ENCODE measurements around the gene MEGF8. TPM values are rescaled to one million over a fixed set of nuclear protein-coding genes. Genes with fewer than 3 reads are reported as not detected.

Gene MEGF8
- total RNA-seq, 1 donor from 2014 or later: 49.5 TPM

DNA sequence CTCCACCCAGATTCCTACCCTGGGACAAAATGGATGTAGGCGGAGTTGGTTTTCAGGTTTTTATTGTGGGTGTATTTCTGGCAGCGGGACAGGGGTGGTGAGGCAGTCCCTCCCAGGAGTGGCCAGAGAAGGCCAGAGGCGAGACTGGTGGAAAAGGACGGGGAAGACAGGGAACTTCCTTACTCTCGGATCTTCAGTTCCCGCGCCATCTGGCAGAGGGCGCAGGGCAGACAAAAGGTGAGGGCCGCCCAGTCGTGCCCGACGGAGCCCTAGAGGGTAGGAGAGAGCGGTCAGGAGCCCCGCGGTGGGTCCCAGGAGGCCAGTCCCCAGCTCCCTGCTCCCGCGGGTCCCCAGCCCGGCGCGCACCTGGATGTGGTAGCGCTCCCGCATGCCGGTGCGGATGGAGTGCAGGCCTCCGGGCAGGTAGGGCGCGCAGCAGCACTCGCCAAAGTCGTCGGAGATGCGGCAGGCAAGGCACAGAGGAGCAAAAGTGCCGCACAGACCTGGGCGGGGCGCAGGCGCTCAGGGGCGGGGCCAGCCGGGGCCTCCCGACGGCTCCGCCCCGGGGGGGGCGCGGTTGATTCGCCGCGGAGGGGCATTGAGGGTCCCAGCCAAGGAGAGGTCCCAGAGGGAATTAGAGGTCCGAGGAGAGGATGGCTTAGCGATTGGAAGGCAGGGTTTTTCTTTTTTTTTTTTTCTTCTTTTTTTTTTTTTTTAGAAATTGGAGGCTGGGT lies 61.7 kb downstream of the MEGF8 start:
- H3K4me1 Mint-ChIP-seq (ENCODE audit: low read depth): peaks cover 6% of the 10 kb centered on the region
- DNase-seq (ENCODE audit: low spot score): no peak
- H3K4me3 Mint-ChIP-seq (ENCODE audit: unreplicated experiment): peak overlapping the region; percentile 67
- TF ChIP-seq, protein P1, sequence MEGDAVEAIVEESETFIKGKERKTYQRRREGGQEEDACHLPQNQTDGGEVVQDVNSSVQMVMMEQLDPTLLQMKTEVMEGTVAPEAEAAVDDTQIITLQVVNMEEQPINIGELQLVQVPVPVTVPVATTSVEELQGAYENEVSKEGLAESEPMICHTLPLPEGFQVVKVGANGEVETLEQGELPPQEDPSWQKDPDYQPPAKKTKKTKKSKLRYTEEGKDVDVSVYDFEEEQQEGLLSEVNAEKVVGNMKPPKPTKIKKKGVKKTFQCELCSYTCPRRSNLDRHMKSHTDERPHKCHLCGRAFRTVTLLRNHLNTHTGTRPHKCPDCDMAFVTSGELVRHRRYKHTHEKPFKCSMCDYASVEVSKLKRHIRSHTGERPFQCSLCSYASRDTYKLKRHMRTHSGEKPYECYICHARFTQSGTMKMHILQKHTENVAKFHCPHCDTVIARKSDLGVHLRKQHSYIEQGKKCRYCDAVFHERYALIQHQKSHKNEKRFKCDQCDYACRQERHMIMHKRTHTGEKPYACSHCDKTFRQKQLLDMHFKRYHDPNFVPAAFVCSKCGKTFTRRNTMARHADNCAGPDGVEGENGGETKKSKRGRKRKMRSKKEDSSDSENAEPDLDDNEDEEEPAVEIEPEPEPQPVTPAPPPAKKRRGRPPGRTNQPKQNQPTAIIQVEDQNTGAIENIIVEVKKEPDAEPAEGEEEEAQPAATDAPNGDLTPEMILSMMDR (IDR thresholded peaks at IDR 0.05): peak; percentile 77
- H3K9me3 Mint-ChIP-seq (ENCODE audit: low read depth): no peaks in the 10 kb centered on the region
- H3K36me3 Mint-ChIP-seq (ENCODE audit: low read depth): peaks cover 2% of the 10 kb centered on the region
- peaks cover 31% of the 10 kb centered on the region for H3K27me3 Mint-ChIP-seq (ENCODE audit: low read depth)
- H3K27ac Mint-ChIP-seq (ENCODE audit: unreplicated experiment): no peak overlapping the region

DNA sequence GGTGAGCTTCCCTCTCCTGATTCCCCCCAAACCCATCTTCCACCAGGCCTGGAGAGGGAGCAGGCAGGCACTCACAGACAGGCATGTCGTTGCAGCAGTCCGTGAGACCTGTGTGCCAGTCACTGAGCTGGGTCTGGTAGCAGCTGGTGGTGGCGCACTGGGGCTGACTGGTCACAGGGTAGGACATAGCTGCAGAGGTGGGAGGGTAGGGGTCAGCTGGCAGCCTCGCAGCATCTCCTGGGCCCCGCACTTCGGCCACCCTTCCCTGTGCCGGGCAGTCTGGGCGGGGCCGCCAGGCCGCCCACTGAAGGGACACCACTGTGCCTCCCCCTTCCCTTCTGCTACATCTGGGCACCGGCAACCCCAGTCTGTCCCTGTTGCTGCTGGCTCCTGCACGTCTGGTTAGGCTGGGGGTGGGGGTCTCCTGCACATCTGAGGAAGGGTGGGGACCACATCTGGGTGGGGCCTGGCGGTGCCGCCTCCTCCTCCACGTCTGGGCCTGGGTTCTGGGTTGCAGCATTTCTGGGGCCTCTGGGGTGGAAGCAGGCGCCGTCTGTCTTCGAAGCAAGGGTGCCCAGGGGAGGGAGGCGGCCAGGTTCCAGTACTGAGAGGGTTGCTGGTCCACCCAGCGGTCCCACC lies 63.5 kb downstream of the MEGF8 start:
- H3K36me3 Mint-ChIP-seq (ENCODE audit: low read depth): peaks cover 2% of the 10 kb centered on the region
- peaks cover 6% of the 10 kb centered on the region for H3K4me1 Mint-ChIP-seq (ENCODE audit: low read depth)
- TF ChIP-seq, protein P1 (IDR thresholded peaks at IDR 0.05): no peak
- H3K27ac Mint-ChIP-seq (ENCODE audit: unreplicated experiment): no peak overlapping the region
- DNase-seq (ENCODE audit: low spot score): no peak
- H3K4me3 Mint-ChIP-seq (ENCODE audit: unreplicated experiment): no peak overlapping the region
- no peaks in the 10 kb centered on the region for H3K9me3 Mint-ChIP-seq (ENCODE audit: low read depth)
- H3K27me3 Mint-ChIP-seq (ENCODE audit: low read depth): peaks cover 26% of the 10 kb centered on the region

DNA sequence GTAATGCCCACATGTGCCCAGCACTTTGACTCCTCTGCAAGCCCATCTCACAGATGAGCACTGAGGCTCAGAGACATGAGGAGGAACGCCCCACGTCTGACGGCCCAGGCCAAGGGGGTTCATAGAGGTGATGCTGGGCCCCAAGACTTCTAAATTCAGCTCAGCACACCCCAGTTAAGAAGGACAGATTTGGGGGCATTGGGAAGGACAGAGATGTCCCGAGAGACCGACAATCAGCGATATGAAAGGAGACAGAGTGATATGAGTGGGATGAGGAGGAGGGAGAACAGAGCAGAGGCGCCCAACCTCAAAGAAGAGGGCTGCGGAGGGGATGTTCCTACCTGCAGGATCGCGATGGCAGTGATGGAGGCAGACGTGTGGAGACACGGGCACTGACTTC lies 64.5 kb downstream of the MEGF8 start, which contains the start of gene CNFN:
TSS of gene CNFN (minus strand) at position 399 of the 400 bp plus-strand sequence. CDS start 1,260 bp downstream, outside the sequence.
- DNase-seq (ENCODE audit: low spot score): no peak
- Mint-ChIP-seq H3K27me3 (ENCODE audit: low read depth) (peaks cover 26% of the 10 kb centered on the region), H3K9me3 (ENCODE audit: low read depth) (no peaks in the 10 kb centered on the region), H3K36me3 (ENCODE audit: low read depth) (peaks cover 2% of the 10 kb centered on the region), H3K4me1 (ENCODE audit: low read depth) (peaks cover 6% of the 10 kb centered on the region), H3K4me3 (ENCODE audit: unreplicated experiment) (no peak within 1 kb of the TSS), H3K27ac (ENCODE audit: unreplicated experiment) (no peak within 1 kb of the TSS)
- TF ChIP-seq, protein P1 (IDR thresholded peaks at IDR 0.05): no peak

DNA sequence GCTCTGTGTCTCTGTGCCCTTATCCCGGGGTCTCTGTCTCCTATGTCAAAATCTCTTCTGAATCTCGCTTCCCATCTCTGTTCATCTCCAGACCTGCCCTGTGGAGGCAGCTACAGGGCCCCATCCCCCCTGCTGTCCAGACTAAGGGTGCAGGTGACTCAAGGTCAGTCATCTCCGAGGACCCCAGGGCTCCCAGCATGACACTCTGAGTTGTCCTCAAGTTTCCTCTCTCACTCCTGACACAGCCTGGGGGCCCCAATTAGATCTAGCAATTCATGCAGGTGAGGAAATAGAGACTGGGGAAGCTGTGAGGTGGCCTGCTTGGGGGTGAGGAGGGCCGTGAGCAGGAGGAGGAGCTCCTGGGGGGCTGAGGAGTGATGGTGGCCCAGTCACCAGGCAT lies 66.7 kb downstream of the MEGF8 start:
- no peak for DNase-seq (ENCODE audit: low spot score)
- TF ChIP-seq, protein P1 (IDR thresholded peaks at IDR 0.05): no peak
- H3K27ac Mint-ChIP-seq (ENCODE audit: unreplicated experiment): no peak overlapping the region
- H3K4me3 Mint-ChIP-seq (ENCODE audit: unreplicated experiment): no peak overlapping the region
- peaks cover 2% of the 10 kb centered on the region for H3K36me3 Mint-ChIP-seq (ENCODE audit: low read depth)
- H3K27me3 Mint-ChIP-seq (ENCODE audit: low read depth): peaks cover 26% of the 10 kb centered on the region
- H3K9me3 Mint-ChIP-seq (ENCODE audit: low read depth): no peaks in the 10 kb centered on the region
- H3K4me1 Mint-ChIP-seq (ENCODE audit: low read depth): peaks cover 10% of the 10 kb centered on the region

DNA sequence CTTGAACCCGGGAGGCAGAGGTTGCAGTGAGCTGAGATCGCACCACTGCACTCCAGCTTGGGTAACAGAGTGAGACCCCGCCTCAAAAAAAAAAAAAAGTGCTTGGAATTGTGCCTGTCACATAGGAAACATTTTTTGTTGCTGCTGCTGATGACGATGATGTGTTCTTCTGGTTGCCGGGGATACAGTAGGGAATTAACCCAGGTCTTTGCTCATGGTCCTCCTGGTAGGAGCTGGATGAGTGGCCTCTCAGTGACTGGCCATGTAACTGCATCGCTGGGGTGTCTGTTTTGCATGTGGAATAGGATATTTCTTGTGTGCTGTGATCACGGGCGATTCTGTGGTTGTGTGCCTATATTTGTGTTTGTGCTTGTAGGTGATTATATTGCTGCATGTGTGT lies 69.3 kb downstream of the MEGF8 start:
- no peak overlapping the region for H3K27ac Mint-ChIP-seq (ENCODE audit: unreplicated experiment)

More for the DNA sequence above, 69.3 kb downstream of the MEGF8 start:
- peaks cover 19% of the 10 kb centered on the region for H3K4me1 Mint-ChIP-seq (ENCODE audit: low read depth)
- peaks cover 20% of the 10 kb centered on the region for H3K27me3 Mint-ChIP-seq (ENCODE audit: low read depth)
- no peak overlapping the region for H3K4me3 Mint-ChIP-seq (ENCODE audit: unreplicated experiment)
- TF ChIP-seq, protein P1 (IDR thresholded peaks at IDR 0.05): no peak
- no peak for DNase-seq (ENCODE audit: low spot score)
- H3K9me3 Mint-ChIP-seq (ENCODE audit: low read depth): no peaks in the 10 kb centered on the region
- H3K36me3 Mint-ChIP-seq (ENCODE audit: low read depth): peaks cover 2% of the 10 kb centered on the region

All from chondrocyte (in vitro differentiated cells).